PC-3 (cell line): ENCODE measurements around the gene TP53. TPM values are rescaled to one million over a fixed set of nuclear protein-coding genes. Genes with fewer than 3 reads are reported as not detected.

Experiments
- ATAC-seq: fragments of 200-7000 bp; cut with Tn5 transposase; 2 replicates; pipeline ENCODE4 v1.9.1; 2020; ENCODE audit warnings: mild to moderate bottlenecking, moderate library complexity
- BruUV-seq: library from RNA; stranded (reverse); fragments of 400-500 nt; replicated peaks from 2 replicates; lab custom pipeline; 2021; lab: Mats Ljungman, UMichigan
- CTCF ChIA-PET: fragments of 300-600 bp; sonication (Branson Sonifier 250); formaldehyde crosslinking; loops from one replicate; lab custom pipeline; 2022; ENCODE audit warnings: antibody characterized with exemption; lab: Charles Lee
- POLR2A ChIA-PET: fragments of 300-600 bp; sonication (Branson Sonifier 250); formaldehyde crosslinking; loops from one replicate; lab custom pipeline; 2022; ENCODE audit warnings: antibody characterized with exemption; ENCODE audit not compliant: unreplicated experiment; lab: Charles Lee
- DNase-seq: peaks from one replicate; pipeline ENCODE4 v3.0.0-alpha.2; 2015
- H2AFZ ChIP-seq: fragments of 300-600 bp; sonication (generic); 2 replicates; pipeline ENCODE4 v1.6.0; 2016; ENCODE audit warnings: antibody characterized with exemption, low read length
- H3F3A ChIP-seq: fragments of 300-600 bp; sonication (generic); one replicate; pipeline ENCODE4 v1.6.0; 2017; ENCODE audit warnings: antibody characterized with exemption, low read length, control low read depth, mild to moderate bottlenecking; ENCODE audit not compliant: unreplicated experiment
- H3K27ac ChIP-seq: fragments of 300-600 bp; sonication (generic); 2 replicates; pipeline ENCODE4 v1.5.1; 2016; ENCODE audit warnings: mild to moderate bottlenecking, low read length
- H3K27me3 ChIP-seq: fragments of 300-600 bp; sonication (generic); 2 replicates; pipeline ENCODE4 v1.6.1; 2016; ENCODE audit warnings: low read length, mixed read lengths
- H3K36me3 ChIP-seq: fragments of 300-600 bp; sonication (generic); 2 replicates; pipeline ENCODE4 v1.6.1; 2016; ENCODE audit warnings: low read depth, mixed run types, low read length, mixed read lengths
- H3K4me1 ChIP-seq: fragments of 300-600 bp; sonication (generic); 2 replicates; pipeline ENCODE4 v1.5.1; 2016; ENCODE audit warnings: low read length; ENCODE audit not compliant: insufficient read depth
- H3K4me2 ChIP-seq: fragments of 300-600 bp; sonication (generic); 2 replicates; pipeline ENCODE4 v1.6.0; 2016; ENCODE audit warnings: low read length
- H3K4me3 ChIP-seq: fragments of 300-600 bp; sonication (generic); 2 replicates; pipeline ENCODE4 v1.5.1; 2016; ENCODE audit warnings: mild to moderate bottlenecking, low read length, mixed read lengths
- H3K79me2 ChIP-seq: fragments of 300-600 bp; sonication (generic); 2 replicates; pipeline ENCODE4 v1.6.1; 2017; ENCODE audit warnings: low read length, mixed read lengths
- H3K9ac ChIP-seq: fragments of 300-600 bp; sonication (generic); 2 replicates; pipeline ENCODE4 v1.6.0; 2016; ENCODE audit warnings: mild to moderate bottlenecking, low read length
- H3K9me2 ChIP-seq: fragments of 300-600 bp; sonication (generic); replicated peaks from 2 replicates; pipeline ENCODE4 v1.6.1; 2016; ENCODE audit warnings: mixed run types, low read length, mixed read lengths
- H3K9me3 ChIP-seq: fragments of 300-600 bp; sonication (generic); 2 replicates; pipeline ENCODE4 v1.6.1; 2016; ENCODE audit warnings: low read length, mixed read lengths
- H4K20me1 ChIP-seq: fragments of 300-600 bp; sonication (generic); 2 replicates; pipeline ENCODE4 v1.6.1; 2016; ENCODE audit warnings: low read length, mixed read lengths
- EZH2 ChIP-seq: fragments of 300-600 bp; sonication (generic); IDR thresholded peaks from one replicate; pipeline ENCODE4 v1.6.1; 2017; ENCODE audit warnings: antibody characterized with exemption, mild to moderate bottlenecking, low read length; ENCODE audit not compliant: unreplicated experiment
- EZH2phosphoT487 ChIP-seq: fragments of 300-600 bp; sonication (generic); IDR thresholded peaks from 2 replicates; pipeline ENCODE4 v1.6.1; 2018; ENCODE audit warnings: mild to moderate bottlenecking, antibody characterized with exemption, low read length, borderline replicate concordance
- intact Hi-C: fragments of 100-400 bp; cut with micrococcal nuclease; formaldehyde crosslinking; loops from 2 replicates; pipeline ENCODE4 v1.9.0; 2023
- total RNA-seq: library from RNA; depleted of rRNA; stranded (reverse); fragments of >200 nt; gene quantifications from 2 replicates; pipeline ENCODE4 v1.2.3, GENCODE V29; 2014
- TF ChIP-seq, protein P1 (sequence below): fragments of 300-600 bp; sonication (generic); conservative IDR thresholded peaks from 2 replicates; pipeline ENCODE4 v1.5.1; 2017; ENCODE audit warnings: antibody characterized with exemption, low read depth, mild to moderate bottlenecking, low read length

The TP53 gene
- total RNA-seq, 1 experiment from 2014 or later: 3.4 TPM

DNA sequence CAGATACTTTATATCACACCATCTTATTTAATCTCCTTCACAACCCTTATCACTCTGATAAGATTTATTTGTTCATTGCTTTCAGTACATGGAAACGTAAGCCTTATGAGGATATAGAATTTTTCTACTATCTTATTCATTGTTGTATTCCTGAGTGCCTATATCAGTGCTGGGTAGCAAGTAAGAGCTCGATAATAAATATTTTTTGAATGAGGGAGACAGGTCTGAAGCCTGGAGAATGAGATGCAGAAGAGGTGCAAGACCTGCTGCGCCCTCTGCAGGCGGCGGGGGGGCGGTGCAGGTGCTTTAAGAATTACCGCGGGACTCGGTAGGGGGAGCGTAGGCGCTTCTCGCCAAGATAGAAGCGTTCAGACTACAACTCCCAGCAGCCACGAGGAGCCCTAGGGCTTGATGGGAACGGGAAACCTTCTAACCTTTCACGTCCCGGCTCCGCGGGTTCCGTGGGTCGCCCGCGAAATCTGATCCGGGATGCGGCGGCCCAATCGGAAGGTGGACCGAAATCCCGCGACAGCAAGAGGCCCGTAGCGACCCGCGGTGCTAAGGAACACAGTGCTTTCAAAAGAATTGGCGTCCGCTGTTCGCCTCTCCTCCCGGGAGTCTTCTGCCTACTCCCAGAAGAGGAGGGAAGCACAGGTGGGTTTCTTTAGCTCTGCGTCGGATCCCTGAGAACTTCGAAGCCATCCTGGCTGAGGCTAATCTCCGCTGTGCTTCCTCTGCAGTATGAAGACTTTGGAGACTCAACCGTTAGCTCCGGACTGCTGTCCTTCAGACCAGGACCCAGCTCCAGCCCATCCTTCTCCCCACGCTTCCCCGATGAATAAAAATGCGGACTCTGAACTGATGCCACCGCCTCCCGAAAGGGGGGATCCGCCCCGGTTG lies 868 bp upstream of the TP53 start, which contains the start of gene WRAP53:
TSS of gene WRAP53 (plus strand) at position 570 of the 900 bp plus-strand sequence. CDS start at position 742, 172 bp downstream.
- no peaks in the 10 kb centered on the region for H3F3A ChIP-seq
- DNase-seq: peak; percentile 97
- peak within 1 kb of the TSS; percentile 96 for H3K27ac ChIP-seq
- H3K9me2 ChIP-seq: no peaks in the 10 kb centered on the region
- peaks cover 7% of the 10 kb centered on the region; the same call in 1 of the 2 replicates for H4K20me1 ChIP-seq
- H3K4me3 ChIP-seq: peak within 1 kb of the TSS; percentile 85
- CTCF ChIA-PET: interaction anchor here (0.5 to 2.1 kb wide), 11 partner anchors 15 to 885 kb away, joined by 3 to 8 read pairs (median 4); partner anchors contain the start of genes CD68, SAT2 and TMEM256
- intact Hi-C loops: loop anchor here (5.0 kb wide), 3 partner anchors 56 to 251 kb away; partner anchors contain the start of genes CD68, FGF11, SHBG and TMEM102
- H3K79me2 ChIP-seq: peaks cover 59% of the 10 kb centered on the region
- peaks cover 16% of the 10 kb centered on the region for H3K4me1 ChIP-seq
- POLR2A ChIA-PET: interaction anchor here (0.6 to 0.7 kb wide), 2 partner anchors 61 to 463 kb away, joined by 3 to 4 read pairs; partner anchors contain the start of gene SAT2
- peak within 1 kb of the TSS; percentile 79 for H2AFZ ChIP-seq
- H3K36me3 ChIP-seq: no peaks in the 10 kb centered on the region; the same call in 1 of the 2 replicates
- no peak for TF ChIP-seq EZH2phosphoT487
- no peak for TF ChIP-seq EZH2
- TF ChIP-seq, protein P1, sequence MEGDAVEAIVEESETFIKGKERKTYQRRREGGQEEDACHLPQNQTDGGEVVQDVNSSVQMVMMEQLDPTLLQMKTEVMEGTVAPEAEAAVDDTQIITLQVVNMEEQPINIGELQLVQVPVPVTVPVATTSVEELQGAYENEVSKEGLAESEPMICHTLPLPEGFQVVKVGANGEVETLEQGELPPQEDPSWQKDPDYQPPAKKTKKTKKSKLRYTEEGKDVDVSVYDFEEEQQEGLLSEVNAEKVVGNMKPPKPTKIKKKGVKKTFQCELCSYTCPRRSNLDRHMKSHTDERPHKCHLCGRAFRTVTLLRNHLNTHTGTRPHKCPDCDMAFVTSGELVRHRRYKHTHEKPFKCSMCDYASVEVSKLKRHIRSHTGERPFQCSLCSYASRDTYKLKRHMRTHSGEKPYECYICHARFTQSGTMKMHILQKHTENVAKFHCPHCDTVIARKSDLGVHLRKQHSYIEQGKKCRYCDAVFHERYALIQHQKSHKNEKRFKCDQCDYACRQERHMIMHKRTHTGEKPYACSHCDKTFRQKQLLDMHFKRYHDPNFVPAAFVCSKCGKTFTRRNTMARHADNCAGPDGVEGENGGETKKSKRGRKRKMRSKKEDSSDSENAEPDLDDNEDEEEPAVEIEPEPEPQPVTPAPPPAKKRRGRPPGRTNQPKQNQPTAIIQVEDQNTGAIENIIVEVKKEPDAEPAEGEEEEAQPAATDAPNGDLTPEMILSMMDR: peak; percentile 94
- peak; percentile 87 for ATAC-seq
- H3K9me3 ChIP-seq: no peaks in the 10 kb centered on the region
- peak within 1 kb of the TSS; percentile 88 for H3K9ac ChIP-seq
- TSS peak; percentile 14 for BruUV-seq
- H3K4me2 ChIP-seq: peak within 1 kb of the TSS; percentile 88
- no peaks in the 10 kb centered on the region for H3K27me3 ChIP-seq

DNA sequence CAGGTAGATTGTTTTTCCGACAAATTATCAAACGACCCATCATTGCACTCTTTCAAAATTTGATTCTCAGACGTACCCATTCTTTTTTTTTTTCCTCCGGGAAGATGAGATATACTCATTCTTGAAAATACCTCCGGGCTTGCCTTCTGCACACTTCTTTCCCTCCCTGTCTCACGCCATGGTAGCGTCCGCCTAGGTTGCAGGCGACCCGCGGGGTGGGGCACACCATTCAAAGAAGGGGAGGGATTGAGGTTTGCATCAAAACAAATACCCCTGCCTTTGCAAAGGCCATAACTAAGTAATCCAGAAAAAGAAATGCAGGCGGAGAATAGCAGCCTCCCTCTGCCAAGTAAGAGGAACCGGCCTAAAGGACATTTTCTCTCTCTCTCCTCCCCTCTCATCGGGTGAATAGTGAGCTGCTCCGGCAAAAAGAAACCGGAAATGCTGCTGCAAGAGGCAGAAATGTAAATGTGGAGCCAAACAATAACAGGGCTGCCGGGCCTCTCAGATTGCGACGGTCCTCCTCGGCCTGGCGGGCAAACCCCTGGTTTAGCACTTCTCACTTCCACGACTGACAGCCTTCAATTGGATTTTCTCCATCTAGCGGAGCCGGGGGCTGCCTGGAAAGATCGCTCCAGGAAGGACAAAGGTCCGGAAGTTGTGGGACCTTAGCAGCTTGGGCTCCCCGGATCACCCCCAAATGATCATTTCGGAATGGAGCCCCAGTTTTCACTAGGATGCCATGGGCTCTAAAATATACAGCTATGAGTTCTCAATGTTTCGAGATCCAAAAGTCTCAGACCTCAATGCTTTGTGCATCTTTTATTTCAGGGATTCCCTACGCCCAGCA lies 843 bp downstream of the TP53 start:
- CTCF ChIA-PET: interaction anchor here (0.7 to 2.1 kb wide), 4 partner anchors 59 to 126 kb away, joined by 3 to 6 read pairs (median 4); partner anchors contain the start of genes CD68 and SAT2
- intact Hi-C loops: loop anchor here (5.0 kb wide), 3 partner anchors 54 to 249 kb away; partner anchors contain the start of genes CD68, FGF11, SHBG and TMEM102

More for the DNA sequence above, 843 bp downstream of the TP53 start:
- Histone ChIP-seq H3K4me3 (peak overlapping the region; percentile 85), H3K4me1 (peaks cover 16% of the 10 kb centered on the region), H3K4me2 (peak overlapping the region; percentile 88), H3K9me3 (no peaks in the 10 kb centered on the region), H4K20me1 (peaks cover 7% of the 10 kb centered on the region; the same call in 1 of the 2 replicates), H3F3A (no peaks in the 10 kb centered on the region), H3K27me3 (no peaks in the 10 kb centered on the region), H3K27ac (peak overlapping the region; percentile 96), H3K36me3 (no peaks in the 10 kb centered on the region; the same call in 1 of the 2 replicates), H3K9ac (peak overlapping the region; percentile 88), H2AFZ (no peak overlapping the region), H3K79me2 (peaks cover 66% of the 10 kb centered on the region), H3K9me2 (no peaks in the 10 kb centered on the region)
- POLR2A ChIA-PET: interaction anchor here (0.5 to 0.6 kb wide), 3 partner anchors 47 to 1554 kb away, joined by 3 to 6 read pairs (median 3); no protein-coding TSS in a partner anchor
- DNase-seq (no peak), ATAC-seq (peak; percentile 17)
- BruUV-seq: TSS peak; percentile 95
- TF ChIP-seq EZH2phosphoT487 (no peak), EZH2 (no peak)
- TF ChIP-seq, protein P1: no peak
